Right renal cortex interstitium (tissue), 3 donors: ENCODE measurements around the gene BLMH. TPM values are rescaled to one million over a fixed set of nuclear protein-coding genes. Genes with fewer than 3 reads are reported as not detected.

Source experiments
- DNase-seq, 3 donors: peaks; one replicate each; pipeline ENCODE4 v3.0.0-alpha.2; 2013; ENCODE audit warnings: low read depth in 3 of 3, low spot score in 2 of 3
- polyA plus RNA-seq, 3 donors: library from polyadenylated mRNA; unstranded; fragments of 120-200 nt; gene quantifications; one replicate each; pipeline ENCODE4 v1.2.1, GENCODE V29; 2013; ENCODE audit not compliant: insufficient read length in 3 of 3

The BLMH gene
- polyA plus RNA-seq, 3 donors: 86.1 to 90.6 (median 90.6) TPM

GRCh38 chr17:30308406-30308805, 16.7 kb upstream of the BLMH start:
- DNase-seq: no peak

- DNase-seq: no peak
Observed at GRCh38 chr17:30304778-30305177, 13.0 kb upstream of the BLMH start.

GRCh38 chr17:30302241-30302640, 10.5 kb upstream of the BLMH start:
- no peak for DNase-seq

DNA sequence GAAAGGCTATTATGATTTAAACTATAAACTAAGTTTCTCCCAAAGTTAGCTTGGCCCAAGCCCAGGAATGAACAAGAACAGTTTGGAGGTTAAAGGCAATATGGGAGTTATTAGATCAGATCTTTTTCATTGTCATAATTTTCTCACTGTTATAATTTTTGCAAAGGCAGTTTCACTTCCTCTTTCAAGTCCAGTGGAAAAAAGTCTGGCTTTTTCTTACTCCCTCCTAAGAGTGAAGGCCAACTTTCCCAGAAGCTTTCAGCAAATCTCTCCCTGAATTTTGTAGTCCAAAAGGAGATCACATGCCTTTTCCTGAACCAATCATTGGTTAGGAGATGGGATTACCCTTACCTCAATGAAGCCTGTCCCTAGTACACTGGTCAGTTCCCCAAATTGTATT, 9.1 kb upstream of the BLMH start:
- no peak for DNase-seq

GRCh38 chr17:30299000-30299399, 7.3 kb upstream of the BLMH start:
- no peak for DNase-seq

GRCh38 chr17:30297715-30298114, 6.0 kb upstream of the BLMH start:
- DNase-seq: no peak

DNA sequence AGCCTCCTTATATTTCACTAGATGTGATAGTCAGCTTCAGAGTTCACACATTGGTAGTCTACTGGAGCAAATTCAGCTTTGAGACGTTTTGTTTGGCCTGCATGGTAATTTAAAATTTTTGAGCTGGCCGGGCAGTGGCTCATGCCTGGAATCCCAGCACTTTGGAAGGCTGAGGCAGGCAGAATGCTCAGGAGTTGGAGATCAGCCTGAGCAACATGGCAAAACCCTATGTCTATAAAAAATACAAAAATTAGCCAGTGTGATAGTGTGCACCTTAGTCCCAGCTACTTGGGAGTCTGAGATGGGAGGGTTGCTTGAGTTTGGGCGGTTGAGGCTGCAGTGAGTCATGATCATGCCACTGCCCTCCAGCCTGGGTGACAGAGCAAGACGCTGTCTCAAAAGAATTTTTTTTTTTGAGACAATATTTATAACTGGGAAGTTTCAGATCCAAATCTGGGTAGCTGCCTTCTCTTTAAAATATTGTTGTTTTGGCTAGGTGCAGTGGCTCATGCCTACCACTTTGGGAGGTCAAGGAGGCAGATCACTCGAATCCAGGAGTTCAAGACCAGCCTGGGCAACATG, 4.8 kb upstream of the BLMH start:
- DNase-seq: no peak

- DNase-seq: peak; percentile 16 to 45 (median 31)
Observed at GRCh38 chr17:30292286-30292858, 628 bp upstream of the BLMH start.

- peak in 2 of 3 donors; percentile 23 for DNase-seq
Observed at GRCh38 chr17:30290696-30291542, 825 bp downstream of the BLMH start.

GRCh38 chr17:30290077-30290476, 1.7 kb downstream of the BLMH start:
- DNase-seq: no peak

- no peak for DNase-seq
Observed at GRCh38 chr17:30279156-30279555, 12.6 kb downstream of the BLMH start.

GRCh38 chr17:30278032-30278431, 13.7 kb downstream of the BLMH start:
- peak in 1 of 3 donors; percentile 32 for DNase-seq

DNA sequence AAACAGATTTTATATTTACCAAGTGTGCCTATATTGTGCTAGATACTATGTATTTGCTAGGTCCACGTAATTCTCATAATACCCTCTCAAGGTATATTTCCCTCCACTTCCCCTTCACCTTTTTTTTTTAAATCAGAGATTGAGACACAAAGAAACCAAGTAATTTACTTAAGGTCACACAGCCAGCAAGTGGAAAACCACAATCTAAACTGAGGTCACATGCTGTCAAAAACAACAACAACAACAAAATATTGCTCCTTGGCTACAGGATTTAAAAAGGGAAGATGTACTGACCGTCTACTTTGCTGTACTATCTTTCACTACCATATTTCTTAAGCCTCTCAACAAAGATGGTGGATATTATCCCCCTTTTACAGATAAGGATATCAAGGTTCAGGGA, 15.8 kb downstream of the BLMH start:
- DNase-seq: no peak

DNA sequence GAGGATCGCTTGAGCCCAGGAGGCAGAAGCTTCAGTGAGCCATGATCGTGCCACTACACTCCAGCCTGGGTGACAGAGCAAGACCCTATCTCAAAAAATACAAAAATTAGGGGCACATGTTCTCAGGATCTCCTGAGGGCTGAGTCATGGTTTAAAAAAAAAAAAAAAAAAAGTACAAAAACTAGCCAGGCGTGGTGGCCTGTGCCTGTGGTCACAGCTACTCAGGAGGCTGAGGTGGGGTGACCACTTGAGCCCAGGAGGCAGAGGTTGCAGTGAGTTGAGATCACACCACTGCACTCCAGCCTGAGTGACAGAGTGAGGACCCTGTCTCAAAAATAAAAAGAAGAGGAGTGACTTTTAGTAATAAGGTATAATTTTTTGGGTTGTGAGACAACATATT, 16.9 kb downstream of the BLMH start:
- DNase-seq: no peak

GRCh38 chr17:30273373-30273772, 18.4 kb downstream of the BLMH start:
- no peak for DNase-seq

- no peak for DNase-seq
Observed at GRCh38 chr17:30271102-30271501, 20.6 kb downstream of the BLMH start.

DNA sequence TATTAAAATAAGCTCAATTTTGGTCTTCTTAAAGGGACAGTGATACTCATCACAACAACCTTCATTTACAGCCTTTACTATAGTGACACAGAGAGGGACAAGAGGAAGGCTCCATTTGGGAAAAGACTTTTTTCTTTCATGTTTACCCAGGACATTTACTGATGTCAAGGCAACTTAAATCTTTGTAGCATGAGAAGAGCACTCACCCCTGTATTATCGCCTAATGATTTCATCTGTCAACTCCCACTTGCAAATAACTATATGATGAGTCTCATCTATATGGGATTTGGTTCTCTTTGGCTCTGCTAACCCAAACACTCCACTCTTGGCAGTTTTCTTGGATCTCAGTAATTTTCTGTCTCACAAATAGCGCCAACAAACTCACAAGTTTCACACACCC, 24.1 kb downstream of the BLMH start:
- DNase-seq: no peak

- DNase-seq: no peak
Observed at GRCh38 chr17:30263552-30264333, 28.0 kb downstream of the BLMH start.

DNA sequence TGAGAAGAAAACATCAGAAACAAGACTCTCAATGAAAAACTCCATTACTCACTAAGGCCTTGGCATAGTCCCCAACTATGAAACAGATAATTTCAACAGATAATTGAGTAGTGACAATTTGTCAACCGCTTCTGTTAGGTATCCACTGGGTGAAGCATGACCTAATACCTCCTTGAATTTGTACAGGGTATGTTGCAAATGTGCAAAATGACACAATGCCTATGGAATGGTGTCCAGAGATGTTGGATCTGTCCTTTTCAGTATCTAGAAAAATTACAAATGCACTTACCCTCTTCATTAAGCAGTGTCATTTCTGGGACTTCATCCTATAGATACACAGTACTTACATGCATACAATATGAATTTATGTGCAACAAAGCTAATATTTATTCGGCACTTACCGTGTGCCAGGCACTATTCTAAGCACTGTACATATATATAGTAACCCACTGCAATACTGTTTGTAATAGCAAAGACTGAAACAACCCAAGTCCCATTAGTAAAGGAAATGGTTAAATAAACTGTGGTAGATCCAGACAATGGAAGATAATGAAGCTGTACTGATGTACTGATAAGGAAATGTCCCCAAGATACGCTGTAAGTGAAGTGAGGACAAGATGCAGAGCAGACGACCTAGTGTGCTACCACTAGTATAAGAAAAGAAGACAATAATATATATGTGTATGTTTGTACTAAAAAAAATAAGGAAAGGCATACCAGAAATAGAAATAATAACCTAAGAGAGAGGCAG, 34.8 kb downstream of the BLMH start:
- no peak for DNase-seq

DNA sequence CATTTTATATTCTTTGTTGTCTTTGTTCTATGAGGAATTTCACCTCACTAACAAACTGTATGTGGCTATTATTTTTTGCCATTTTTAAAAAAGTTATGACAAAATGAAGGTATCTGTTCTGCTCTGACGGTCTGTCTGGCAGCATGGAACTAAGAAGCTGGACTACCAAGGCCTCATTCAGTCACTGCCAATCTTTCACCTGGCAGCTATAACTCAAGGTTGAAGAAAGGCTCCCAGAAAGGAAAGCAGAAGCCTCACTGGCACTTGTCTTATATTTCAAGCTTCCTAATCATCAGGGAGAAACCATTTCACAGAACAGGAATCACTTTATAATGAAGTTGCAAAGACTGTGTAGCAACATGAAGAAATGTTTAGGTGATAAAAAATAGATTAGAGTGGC, 37.6 kb downstream of the BLMH start:
- no peak for DNase-seq

DNA sequence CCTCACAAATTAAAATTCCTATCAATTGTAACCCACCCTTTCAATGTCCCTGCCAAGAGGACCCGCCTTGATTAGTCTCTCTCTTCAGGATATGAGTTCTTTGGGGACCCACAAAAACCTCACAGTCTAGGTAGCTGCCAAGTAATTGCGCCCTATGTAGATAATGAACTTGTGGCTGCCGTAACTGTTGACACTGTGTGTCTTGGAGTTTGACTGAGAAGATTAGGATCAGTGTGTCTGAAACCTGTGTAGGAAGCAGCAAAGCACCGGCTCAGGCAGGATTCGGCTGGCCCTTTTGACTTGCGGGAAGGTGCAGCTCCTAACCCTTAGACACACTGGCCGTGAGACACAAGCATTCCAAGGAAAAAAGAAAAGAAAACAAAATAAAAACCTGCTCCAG, 38.4 kb downstream of the BLMH start:
- no peak for DNase-seq
